ENCODE data around the gene THSD8.
"Not testable (repeated sequence)": the region's sequence is repeated elsewhere in the genome, so short reads cannot be mapped to it uniquely, and the experiment has no call there.

Gene THSD8

DNA sequence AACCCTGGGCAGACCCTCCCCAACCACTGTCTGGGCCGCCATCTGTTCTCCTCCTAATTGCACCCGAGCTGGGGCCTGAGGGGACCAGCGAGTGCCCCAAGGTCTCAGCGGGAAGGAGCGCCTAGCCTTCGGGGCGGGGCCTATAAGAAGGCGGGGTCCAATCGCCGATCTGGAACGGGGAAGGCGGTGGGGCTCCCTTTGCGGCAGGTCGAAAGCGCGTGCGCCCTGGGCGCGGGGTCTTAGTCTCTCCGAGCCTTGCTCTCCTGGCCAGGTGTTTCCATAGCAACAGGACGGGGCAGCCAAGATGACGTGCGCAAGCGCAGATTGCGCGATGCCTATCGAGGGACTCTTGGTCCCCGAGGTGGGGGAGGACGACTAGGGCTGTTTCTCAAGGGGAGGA, 39.2 kb downstream of the THSD8 start:
- Histone ChIP-seq H3K36me3 (ENCODE audit: control insufficient read depth, insufficient read depth, low read length) (no peaks in the 10 kb centered on the region), H3K4me1 (peaks cover 10% of the 10 kb centered on the region), H3K27me3 (ENCODE audit: control insufficient read depth, insufficient read depth, low read length) (no peaks in the 10 kb centered on the region), H3K9ac (peak overlapping the region; percentile 4), H3K4me2 (ENCODE audit: low read length) (peak overlapping the region; percentile 68), H3K79me2 (peaks cover 9% of the 10 kb centered on the region), H3K4me3 (ENCODE audit: low read depth, low read length) (peak overlapping the region; percentile 33), H3K27ac (no peak overlapping the region), H2AFZ (peak overlapping the region; percentile 66), H3K9me3 (ENCODE audit: control insufficient read depth, low read length) (no peaks in the 10 kb centered on the region)
- TF ChIP-seq, protein P1, sequence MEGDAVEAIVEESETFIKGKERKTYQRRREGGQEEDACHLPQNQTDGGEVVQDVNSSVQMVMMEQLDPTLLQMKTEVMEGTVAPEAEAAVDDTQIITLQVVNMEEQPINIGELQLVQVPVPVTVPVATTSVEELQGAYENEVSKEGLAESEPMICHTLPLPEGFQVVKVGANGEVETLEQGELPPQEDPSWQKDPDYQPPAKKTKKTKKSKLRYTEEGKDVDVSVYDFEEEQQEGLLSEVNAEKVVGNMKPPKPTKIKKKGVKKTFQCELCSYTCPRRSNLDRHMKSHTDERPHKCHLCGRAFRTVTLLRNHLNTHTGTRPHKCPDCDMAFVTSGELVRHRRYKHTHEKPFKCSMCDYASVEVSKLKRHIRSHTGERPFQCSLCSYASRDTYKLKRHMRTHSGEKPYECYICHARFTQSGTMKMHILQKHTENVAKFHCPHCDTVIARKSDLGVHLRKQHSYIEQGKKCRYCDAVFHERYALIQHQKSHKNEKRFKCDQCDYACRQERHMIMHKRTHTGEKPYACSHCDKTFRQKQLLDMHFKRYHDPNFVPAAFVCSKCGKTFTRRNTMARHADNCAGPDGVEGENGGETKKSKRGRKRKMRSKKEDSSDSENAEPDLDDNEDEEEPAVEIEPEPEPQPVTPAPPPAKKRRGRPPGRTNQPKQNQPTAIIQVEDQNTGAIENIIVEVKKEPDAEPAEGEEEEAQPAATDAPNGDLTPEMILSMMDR (IDR thresholded peaks at IDR 0.05): no peak

DNA sequence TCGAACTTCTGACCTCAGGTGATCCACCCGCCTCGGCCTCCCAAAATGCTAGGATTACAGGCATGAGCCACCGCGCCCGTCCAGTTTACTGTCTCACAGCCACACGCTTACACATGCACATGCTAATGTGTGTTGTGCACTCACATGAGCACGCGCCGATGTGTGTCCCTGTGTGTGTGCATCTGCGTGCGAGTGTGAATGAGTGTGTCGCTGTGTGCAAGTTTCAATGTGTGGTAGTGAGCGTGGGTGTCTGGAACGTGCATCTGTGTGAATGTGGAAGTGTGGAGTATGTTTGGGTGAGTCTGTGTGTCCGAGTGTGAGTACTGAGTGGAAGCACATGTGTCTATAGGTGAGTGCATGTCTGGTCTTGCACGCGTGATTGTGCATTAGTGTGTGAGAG, 40.6 kb downstream of the THSD8 start:
- peaks cover 10% of the 10 kb centered on the region for H3K4me1 ChIP-seq
- H3K27me3 ChIP-seq (ENCODE audit: control insufficient read depth, insufficient read depth, low read length): no peaks in the 10 kb centered on the region
- H2AFZ ChIP-seq: no peak overlapping the region
- no peak overlapping the region for H3K4me2 ChIP-seq (ENCODE audit: low read length)
- no peak overlapping the region for H3K4me3 ChIP-seq (ENCODE audit: low read depth, low read length)
- H3K79me2 ChIP-seq: peaks cover 9% of the 10 kb centered on the region
- no peaks in the 10 kb centered on the region for H3K36me3 ChIP-seq (ENCODE audit: control insufficient read depth, insufficient read depth, low read length)
- no peak overlapping the region for H3K27ac ChIP-seq
- H3K9ac ChIP-seq: no peak overlapping the region
- TF ChIP-seq, protein P1 (IDR thresholded peaks at IDR 0.05): no peak
- H3K9me3 ChIP-seq (ENCODE audit: control insufficient read depth, low read length): no peaks in the 10 kb centered on the region

DNA sequence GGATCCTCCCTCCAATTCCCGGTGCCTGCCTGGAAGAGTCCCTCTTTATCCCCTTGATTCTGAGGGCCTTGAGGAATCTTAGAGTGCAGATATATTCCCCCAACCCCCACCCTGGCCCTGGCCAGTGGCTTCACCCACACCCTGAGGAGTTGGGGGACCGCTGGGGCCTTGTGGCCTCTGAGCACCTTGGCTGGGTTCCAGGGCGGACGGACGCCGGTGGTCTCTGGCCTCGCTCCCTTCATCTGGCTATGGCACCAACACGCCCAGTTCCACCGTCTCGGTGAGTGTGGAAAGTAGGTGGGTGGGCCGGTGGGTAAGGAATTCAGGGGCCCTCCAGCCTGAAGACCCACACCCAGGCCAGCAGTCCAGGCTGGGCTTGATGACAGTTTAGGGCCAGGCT, 41.5 kb downstream of the THSD8 start:
- H3K27ac ChIP-seq: no peak overlapping the region
- no peak overlapping the region for H3K4me2 ChIP-seq (ENCODE audit: low read length)
- peaks cover 11% of the 10 kb centered on the region for H3K4me1 ChIP-seq
- no peaks in the 10 kb centered on the region for H3K27me3 ChIP-seq (ENCODE audit: control insufficient read depth, insufficient read depth, low read length)
- H3K4me3 ChIP-seq (ENCODE audit: low read depth, low read length): no peak overlapping the region
- H3K36me3 ChIP-seq (ENCODE audit: control insufficient read depth, insufficient read depth, low read length): no peaks in the 10 kb centered on the region
- H2AFZ ChIP-seq: no peak overlapping the region
- no peaks in the 10 kb centered on the region for H3K9me3 ChIP-seq (ENCODE audit: control insufficient read depth, low read length)
- TF ChIP-seq, protein P1 (IDR thresholded peaks at IDR 0.05): no peak
- H3K79me2 ChIP-seq: peaks cover 9% of the 10 kb centered on the region
- H3K9ac ChIP-seq: no peak overlapping the region

DNA sequence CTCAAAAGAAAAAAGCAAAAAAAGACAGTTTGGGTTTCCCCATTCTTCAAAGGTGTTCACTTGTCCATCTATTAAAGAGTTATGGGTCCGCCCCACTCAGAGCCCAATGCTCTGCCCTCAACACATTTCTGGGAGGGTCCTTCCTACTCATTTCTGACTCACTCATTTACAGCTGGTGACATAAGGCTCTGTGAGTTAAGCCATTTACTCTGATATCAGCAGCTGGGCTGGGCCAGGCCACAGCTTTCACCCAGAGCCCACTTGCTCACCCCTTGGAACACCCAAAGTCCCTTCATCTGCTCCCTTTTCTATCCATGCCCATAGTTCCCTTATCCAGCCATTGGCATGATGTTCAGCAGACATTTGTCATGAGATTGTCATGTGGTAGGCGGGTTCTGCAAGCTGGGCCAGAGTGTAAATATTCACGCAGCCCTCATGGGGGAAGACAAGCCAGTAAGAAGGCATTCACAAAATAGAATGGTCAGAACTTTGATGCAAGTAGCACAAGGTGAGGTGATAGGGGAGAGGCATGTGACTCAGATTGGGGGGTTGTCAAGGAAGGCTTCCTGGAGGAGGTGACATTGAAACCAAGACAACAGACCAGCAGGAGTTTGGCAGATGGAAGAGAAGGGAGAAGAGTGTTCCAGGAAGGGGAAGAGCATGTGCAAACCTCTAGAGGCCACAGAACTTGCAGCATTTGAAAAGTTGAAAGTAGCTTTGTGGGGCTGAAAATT, 42.3 kb downstream of the THSD8 start:
- TF ChIP-seq, protein P1 (IDR thresholded peaks at IDR 0.05): no peak
- Histone ChIP-seq H2AFZ (no peak overlapping the region), H3K9ac (no peak overlapping the region), H3K27ac (no peak overlapping the region), H3K79me2 (peaks cover 9% of the 10 kb centered on the region), H3K4me2 (ENCODE audit: low read length) (no peak overlapping the region), H3K4me3 (ENCODE audit: low read depth, low read length) (no peak overlapping the region), H3K36me3 (ENCODE audit: control insufficient read depth, insufficient read depth, low read length) (no peaks in the 10 kb centered on the region), H3K4me1 (peaks cover 11% of the 10 kb centered on the region), H3K9me3 (ENCODE audit: control insufficient read depth, low read length) (no peaks in the 10 kb centered on the region), H3K27me3 (ENCODE audit: control insufficient read depth, insufficient read depth, low read length) (no peaks in the 10 kb centered on the region)

DNA sequence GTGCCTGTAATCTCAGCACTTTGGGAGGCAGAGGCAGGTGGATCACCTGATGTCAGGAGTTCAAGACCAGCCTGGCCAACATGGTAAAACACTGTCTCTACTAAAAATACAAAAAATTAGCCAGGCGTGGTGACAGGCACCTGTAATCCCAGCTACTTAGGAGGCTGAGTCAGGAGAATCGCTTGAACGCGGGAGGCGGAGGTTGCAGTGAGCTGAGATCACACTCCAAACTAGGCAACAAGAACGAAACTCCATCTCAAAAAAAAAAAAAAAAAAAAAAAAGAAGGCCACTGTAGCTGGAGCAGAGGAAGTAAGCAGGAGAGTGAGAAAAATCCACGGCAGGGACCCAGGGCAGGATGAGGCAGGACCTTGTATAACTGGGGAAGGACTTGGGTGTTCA, 44.7 kb downstream of the THSD8 start:
- not testable (repeated sequence) for H3K36me3 ChIP-seq (ENCODE audit: control insufficient read depth, insufficient read depth, low read length); H3K9ac ChIP-seq; H3K4me2 ChIP-seq (ENCODE audit: low read length); H2AFZ ChIP-seq; H3K9me3 ChIP-seq (ENCODE audit: control insufficient read depth, low read length); H3K4me3 ChIP-seq (ENCODE audit: low read depth, low read length); H3K4me1 ChIP-seq; H3K27ac ChIP-seq; H3K27me3 ChIP-seq (ENCODE audit: control insufficient read depth, insufficient read depth, low read length); H3K79me2 ChIP-seq

Measured in parathyroid adenoma (tissue), 2 donors.